OCI-LY1 (cell line): ENCODE measurements around the gene PIH1D1.

Experiments
- H2AFZ ChIP-seq: fragments of 200-600 bp; sonication (generic), shearing (Covaris generic); 2 replicates; pipeline ENCODE4 v1.6.0; 2014; ENCODE audit warnings: antibody characterized with exemption, mild to moderate bottlenecking, low read length
- H3F3A ChIP-seq: fragments of 200-600 bp; sonication (generic), shearing (Covaris generic); 2 replicates; pipeline ENCODE4 v1.6.0; 2014; ENCODE audit warnings: mild to moderate bottlenecking, antibody characterized with exemption, low read length, moderate library complexity; ENCODE audit not compliant: insufficient read depth
- H3K27ac ChIP-seq: fragments of 200-600 bp; sonication (generic); 2 replicates; pipeline ENCODE4 v1.5.1; 2014; ENCODE audit warnings: low read length, mixed run types, mild to moderate bottlenecking, low read depth; ENCODE audit not compliant: poor library complexity, severe bottlenecking
- H3K27me3 ChIP-seq: fragments of 200-600 bp; sonication (generic); 2 replicates; pipeline ENCODE4 v1.6.0; 2014; ENCODE audit warnings: antibody characterized with exemption, mild to moderate bottlenecking, low read length, moderate library complexity; ENCODE audit not compliant: insufficient read depth
- H3K36me3 ChIP-seq: fragments of 200-600 bp; sonication (generic); 2 replicates; pipeline ENCODE4 v1.6.1; 2014; ENCODE audit warnings: mild to moderate bottlenecking, antibody characterized with exemption, low read length, moderate library complexity, mixed read lengths; ENCODE audit not compliant: insufficient read depth
- H3K4me1 ChIP-seq: fragments of 200-600 bp; sonication (generic); 2 replicates; pipeline ENCODE4 v1.5.1; 2014; ENCODE audit warnings: mild to moderate bottlenecking, low read length, moderate library complexity; ENCODE audit not compliant: insufficient read depth, severe bottlenecking
- H3K4me2 ChIP-seq: fragments of 200-600 bp; sonication (generic), shearing (Covaris generic); 2 replicates; pipeline ENCODE4 v1.6.1; 2014; ENCODE audit warnings: low read length
- H3K4me3 ChIP-seq: fragments of 200-600 bp; sonication (generic); 2 replicates; pipeline ENCODE4 v1.5.1; 2014; ENCODE audit warnings: low read length, low read depth, mild to moderate bottlenecking, mixed read lengths; ENCODE audit not compliant: poor library complexity, severe bottlenecking
- H3K79me2 ChIP-seq: fragments of 200-600 bp; shearing (Covaris generic); 2 replicates; pipeline ENCODE4 v1.6.1; 2016; ENCODE audit warnings: mixed run types, low read length, mixed read lengths; ENCODE audit not compliant: insufficient read depth
- H3K9ac ChIP-seq: fragments of 200-600 bp; sonication (generic), shearing (Covaris generic); 2 replicates; pipeline ENCODE4 v1.6.1; 2014; ENCODE audit warnings: mild to moderate bottlenecking, low read length, mixed read lengths
- H3K9me2 ChIP-seq: fragments of 200-600 bp; sonication (generic), shearing (Covaris generic); 2 replicates; pipeline ENCODE4 v1.6.1; 2014; ENCODE audit warnings: low read depth, mild to moderate bottlenecking, low read length, mixed read lengths
- H3K9me3 ChIP-seq: fragments of 200-600 bp; shearing (Covaris generic); 2 replicates; pipeline ENCODE4 v1.6.1; 2014; ENCODE audit warnings: low read length, mixed read lengths
- H4K20me1 ChIP-seq: fragments of 200-600 bp; sonication (generic), shearing (Covaris generic); 2 replicates; pipeline ENCODE4 v1.6.0; 2016; ENCODE audit warnings: mild to moderate bottlenecking, low read length; ENCODE audit not compliant: insufficient read depth
- CTCF ChIP-seq: fragments of 200-600 bp; sonication (generic), shearing (Covaris generic); IDR thresholded peaks from 2 replicates; pipeline ENCODE4 v1.5.1; 2017; ENCODE audit warnings: mild to moderate bottlenecking, antibody characterized with exemption, low read length, moderate library complexity, mixed read lengths
- EZH2 ChIP-seq: fragments of 200-600 bp; sonication (generic), shearing (Covaris generic); IDR thresholded peaks from 2 replicates; pipeline ENCODE4 v1.8.0; 2017; ENCODE audit warnings: borderline replicate concordance, mixed run types, mild to moderate bottlenecking, antibody characterized with exemption, low read length, moderate library complexity, mixed read lengths

Gene PIH1D1

GRCh38 chr19:49490287-49491029 lies 38.8 kb upstream of the PIH1D1 start:
- H3K79me2 ChIP-seq: peaks cover 23% of the 10 kb centered on the region

GRCh38 chr19:49489601-49490167 lies 38.1 kb upstream of the PIH1D1 start:
- Histone ChIP-seq H3K4me3 (peak overlapping the region; percentile 84), H3K4me1 (peaks cover 29% of the 10 kb centered on the region), H3K9ac (peak overlapping the region; percentile 96), H3K9me2 (no peaks in the 10 kb centered on the region), H3K4me2 (peak overlapping the region; percentile 85), H3K9me3 (no peaks in the 10 kb centered on the region), H3K27ac (peak overlapping the region; percentile 84), H4K20me1 (no peaks in the 10 kb centered on the region), H2AFZ (no peak overlapping the region), H3F3A (peaks cover 18% of the 10 kb centered on the region), H3K36me3 (peaks cover 61% of the 10 kb centered on the region), H3K79me2 (peaks cover 23% of the 10 kb centered on the region), H3K27me3 (no peaks in the 10 kb centered on the region)
- no peak for TF ChIP-seq EZH2
- TF ChIP-seq CTCF: peak; percentile 70

More at GRCh38 chr19:49490287-49491029, 38.8 kb upstream of the PIH1D1 start:
- Histone ChIP-seq H2AFZ (no peak overlapping the region), H3K4me1 (peaks cover 33% of the 10 kb centered on the region), H3K9me3 (no peaks in the 10 kb centered on the region), H3F3A (peaks cover 18% of the 10 kb centered on the region), H3K9ac (peak overlapping the region; percentile 96), H3K27me3 (no peaks in the 10 kb centered on the region), H4K20me1 (no peaks in the 10 kb centered on the region), H3K36me3 (peaks cover 61% of the 10 kb centered on the region), H3K27ac (peak overlapping the region; percentile 84), H3K9me2 (no peaks in the 10 kb centered on the region), H3K4me3 (peak overlapping the region; percentile 84), H3K4me2 (peak overlapping the region; percentile 85)
- TF ChIP-seq EZH2: no peak
- TF ChIP-seq CTCF: no peak

GRCh38 chr19:49488863-49489537 lies 37.4 kb upstream of the PIH1D1 start:
- no peaks in the 10 kb centered on the region for H3K27me3 ChIP-seq

More at GRCh38 chr19:49488863-49489537, 37.4 kb upstream of the PIH1D1 start:
- Histone ChIP-seq H3K9me3 (no peaks in the 10 kb centered on the region), H3K4me1 (peaks cover 29% of the 10 kb centered on the region), H3K36me3 (peaks cover 61% of the 10 kb centered on the region), H2AFZ (no peak overlapping the region), H3K9me2 (no peaks in the 10 kb centered on the region), H3K27ac (peak overlapping the region; percentile 84), H4K20me1 (no peaks in the 10 kb centered on the region), H3K9ac (peak overlapping the region; percentile 96), H3K4me2 (peak overlapping the region; percentile 85), H3K4me3 (peak overlapping the region; percentile 84), H3F3A (peaks cover 16% of the 10 kb centered on the region), H3K79me2 (peaks cover 23% of the 10 kb centered on the region)
- TF ChIP-seq EZH2 (no peak), CTCF (no peak)
